GM12878 (cell line): ENCODE results near the gene DISC1. TPM values are rescaled to one million over a fixed set of nuclear protein-coding genes. Genes with fewer than 3 reads are reported as not detected.

ENCODE experiments used
- CREM ChIP-seq: IDR thresholded peaks from 2 replicates; pipeline ENCODE4 v1.6.1; 2014; ENCODE audit warnings: antibody characterized with exemption, low read depth
- EP300 ChIP-seq, 2 experiments: fragments of 150-350 bp in 1 of 2; IDR thresholded peaks; 2 replicates each; pipeline ENCODE4 v1.6.1; 2011 to 2012; ENCODE audit warnings: low read depth in 2 of 2, low read length in 2 of 2, borderline replicate concordance in 1 of 2, improper control_type of control experiment in 1 of 2, inconsistent platforms in 1 of 2; ENCODE audit not compliant: control insufficient read depth in 1 of 2
- EZH2 ChIP-seq: IDR thresholded peaks from 2 replicates; pipeline ENCODE4 v1.6.1; 2012; ENCODE audit warnings: low read depth, mild to moderate bottlenecking, control low read depth, inconsistent platforms, low read length, borderline replicate concordance; ENCODE audit not compliant: control insufficient read depth
- IRF3 ChIP-seq: fragments of 450-650 bp; IDR thresholded peaks from 2 replicates; pipeline ENCODE4 v1.6.1; 2014; ENCODE audit warnings: mild to moderate bottlenecking
- NR2C2 ChIP-seq: IDR thresholded peaks from 2 replicates; pipeline ENCODE4 v1.6.1; 2011; ENCODE audit warnings: borderline replicate concordance, low read depth; ENCODE audit not compliant: control insufficient read depth, insufficient read length
- RB1 ChIP-seq: fragments of 450-650 bp; formaldehyde crosslinking; IDR thresholded peaks from 2 replicates; pipeline ENCODE4 v1.6.1; 2017; ENCODE audit warnings: mild to moderate bottlenecking, borderline replicate concordance
- SMAD1 ChIP-seq: fragments of 450-650 bp; IDR thresholded peaks from 2 replicates; pipeline ENCODE4 v1.6.1; 2018; ENCODE audit warnings: mild to moderate bottlenecking, low read depth; ENCODE audit not compliant: partially characterized antibody
- STAT3 ChIP-seq: IDR thresholded peaks from 2 replicates; pipeline ENCODE4 v1.6.1; 2011; ENCODE audit warnings: low read depth, low read length, improper control_type of control experiment
- USF2 ChIP-seq: IDR thresholded peaks from 2 replicates; pipeline ENCODE4 v1.6.1; 2011; ENCODE audit warnings: low read depth, low read length, improper control_type of control experiment, borderline replicate concordance
- ZNF274 ChIP-seq: IDR thresholded peaks from one replicate; pipeline ENCODE4 v1.8.0; 2011; ENCODE audit not compliant: insufficient read length, insufficient read depth
- polyA plus RNA-seq, 11 experiments: library from polyadenylated mRNA; depleted of rRNA in 4 of 11; unstranded in 6 of 11; stranded (reverse) in 5 of 11; fragments of >200 nt; fragmentation: Nextera tagmentation in 4 of 11; fragmentation: Illumina TruSeq in 1 of 11; extraction: Ambion mirVana in 4 of 11; extraction: Trizol in 1 of 11; gene quantifications; 1 replicate in 1 of 11; 2 replicates in 10 of 11; pipeline versions ENCODE4 v1.2.1 to v1.2.3, GENCODE V29; 2011 to 2016; ENCODE audit warnings: inconsistent platforms in 2 of 11, missing spikeins in 2 of 11, low read depth in 1 of 11
- total RNA-seq, 4 experiments: library from RNA; depleted of rRNA in 3 of 4; stranded (reverse); fragments of >200 nt in 3 of 4; fragmentation: Illumina TruSeq in 1 of 4; extraction: Trizol in 1 of 4; gene quantifications; 2 replicates each; pipeline versions ENCODE4 v1.2.1 to v1.2.3, GENCODE V29; 2013 to 2021
- TF ChIP-seq, protein P1 (sequence below): fragments of 450-650 bp; IDR thresholded peaks from 2 replicates; pipeline ENCODE4 v1.6.1; 2017; ENCODE audit warnings: mild to moderate bottlenecking, moderate library complexity
- TF ChIP-seq, protein P2 (sequence below): IDR thresholded peaks from 2 replicates; pipeline ENCODE4 v1.6.1; 2012; ENCODE audit warnings: improper control_type of control experiment, low read depth, low read length; ENCODE audit not compliant: insufficient replicate concordance
- TF ChIP-seq, protein P3 (sequence below): IDR thresholded peaks from 2 replicates; pipeline ENCODE4 v1.6.1; 2012; ENCODE audit warnings: low read depth, low read length, improper control_type of control experiment

DISC1 gene
- total and polyA plus RNA-seq, 10 of the 15 experiments (the other 5 are each of a cell fraction or from before 2014, with no cell fraction given), result 0.05 to 0.72 (median 0.19) TPM; not detected in 1

- TF ChIP-seq, protein P1, sequence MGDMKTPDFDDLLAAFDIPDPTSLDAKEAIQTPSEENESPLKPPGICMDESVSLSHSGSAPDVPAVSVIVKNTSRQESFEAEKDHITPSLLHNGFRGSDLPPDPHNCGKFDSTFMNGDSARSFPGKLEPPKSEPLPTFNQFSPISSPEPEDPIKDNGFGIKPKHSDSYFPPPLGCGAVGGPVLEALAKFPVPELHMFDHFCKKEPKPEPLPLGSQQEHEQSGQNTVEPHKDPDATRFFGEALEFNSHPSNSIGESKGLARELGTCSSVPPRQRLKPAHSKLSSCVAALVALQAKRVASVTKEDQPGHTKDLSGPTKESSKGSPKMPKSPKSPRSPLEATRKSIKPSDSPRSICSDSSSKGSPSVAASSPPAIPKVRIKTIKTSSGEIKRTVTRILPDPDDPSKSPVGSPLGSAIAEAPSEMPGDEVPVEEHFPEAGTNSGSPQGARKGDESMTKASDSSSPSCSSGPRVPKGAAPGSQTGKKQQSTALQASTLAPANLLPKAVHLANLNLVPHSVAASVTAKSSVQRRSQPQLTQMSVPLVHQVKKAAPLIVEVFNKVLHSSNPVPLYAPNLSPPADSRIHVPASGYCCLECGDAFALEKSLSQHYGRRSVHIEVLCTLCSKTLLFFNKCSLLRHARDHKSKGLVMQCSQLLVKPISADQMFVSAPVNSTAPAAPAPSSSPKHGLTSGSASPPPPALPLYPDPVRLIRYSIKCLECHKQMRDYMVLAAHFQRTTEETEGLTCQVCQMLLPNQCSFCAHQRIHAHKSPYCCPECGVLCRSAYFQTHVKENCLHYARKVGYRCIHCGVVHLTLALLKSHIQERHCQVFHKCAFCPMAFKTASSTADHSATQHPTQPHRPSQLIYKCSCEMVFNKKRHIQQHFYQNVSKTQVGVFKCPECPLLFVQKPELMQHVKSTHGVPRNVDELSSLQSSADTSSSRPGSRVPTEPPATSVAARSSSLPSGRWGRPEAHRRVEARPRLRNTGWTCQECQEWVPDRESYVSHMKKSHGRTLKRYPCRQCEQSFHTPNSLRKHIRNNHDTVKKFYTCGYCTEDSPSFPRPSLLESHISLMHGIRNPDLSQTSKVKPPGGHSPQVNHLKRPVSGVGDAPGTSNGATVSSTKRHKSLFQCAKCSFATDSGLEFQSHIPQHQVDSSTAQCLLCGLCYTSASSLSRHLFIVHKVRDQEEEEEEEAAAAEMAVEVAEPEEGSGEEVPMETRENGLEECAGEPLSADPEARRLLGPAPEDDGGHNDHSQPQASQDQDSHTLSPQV, result no peak
- no peak for TF ChIP-seq RB1
- TF ChIP-seq EZH2, result no peak
- no peak for TF ChIP-seq IRF3
- no peak for TF ChIP-seq NR2C2
- TF ChIP-seq, protein P2, sequence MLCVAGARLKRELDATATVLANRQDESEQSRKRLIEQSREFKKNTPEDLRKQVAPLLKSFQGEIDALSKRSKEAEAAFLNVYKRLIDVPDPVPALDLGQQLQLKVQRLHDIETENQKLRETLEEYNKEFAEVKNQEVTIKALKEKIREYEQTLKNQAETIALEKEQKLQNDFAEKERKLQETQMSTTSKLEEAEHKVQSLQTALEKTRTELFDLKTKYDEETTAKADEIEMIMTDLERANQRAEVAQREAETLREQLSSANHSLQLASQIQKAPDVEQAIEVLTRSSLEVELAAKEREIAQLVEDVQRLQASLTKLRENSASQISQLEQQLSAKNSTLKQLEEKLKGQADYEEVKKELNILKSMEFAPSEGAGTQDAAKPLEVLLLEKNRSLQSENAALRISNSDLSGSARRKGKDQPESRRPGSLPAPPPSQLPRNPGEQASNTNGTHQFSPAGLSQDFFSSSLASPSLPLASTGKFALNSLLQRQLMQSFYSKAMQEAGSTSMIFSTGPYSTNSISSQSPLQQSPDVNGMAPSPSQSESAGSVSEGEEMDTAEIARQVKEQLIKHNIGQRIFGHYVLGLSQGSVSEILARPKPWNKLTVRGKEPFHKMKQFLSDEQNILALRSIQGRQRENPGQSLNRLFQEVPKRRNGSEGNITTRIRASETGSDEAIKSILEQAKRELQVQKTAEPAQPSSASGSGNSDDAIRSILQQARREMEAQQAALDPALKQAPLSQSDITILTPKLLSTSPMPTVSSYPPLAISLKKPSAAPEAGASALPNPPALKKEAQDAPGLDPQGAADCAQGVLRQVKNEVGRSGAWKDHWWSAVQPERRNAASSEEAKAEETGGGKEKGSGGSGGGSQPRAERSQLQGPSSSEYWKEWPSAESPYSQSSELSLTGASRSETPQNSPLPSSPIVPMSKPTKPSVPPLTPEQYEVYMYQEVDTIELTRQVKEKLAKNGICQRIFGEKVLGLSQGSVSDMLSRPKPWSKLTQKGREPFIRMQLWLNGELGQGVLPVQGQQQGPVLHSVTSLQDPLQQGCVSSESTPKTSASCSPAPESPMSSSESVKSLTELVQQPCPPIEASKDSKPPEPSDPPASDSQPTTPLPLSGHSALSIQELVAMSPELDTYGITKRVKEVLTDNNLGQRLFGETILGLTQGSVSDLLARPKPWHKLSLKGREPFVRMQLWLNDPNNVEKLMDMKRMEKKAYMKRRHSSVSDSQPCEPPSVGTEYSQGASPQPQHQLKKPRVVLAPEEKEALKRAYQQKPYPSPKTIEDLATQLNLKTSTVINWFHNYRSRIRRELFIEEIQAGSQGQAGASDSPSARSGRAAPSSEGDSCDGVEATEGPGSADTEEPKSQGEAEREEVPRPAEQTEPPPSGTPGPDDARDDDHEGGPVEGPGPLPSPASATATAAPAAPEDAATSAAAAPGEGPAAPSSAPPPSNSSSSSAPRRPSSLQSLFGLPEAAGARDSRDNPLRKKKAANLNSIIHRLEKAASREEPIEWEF, result no peak
- TF ChIP-seq CREM, result no peak
- TF ChIP-seq EP300 (IDR thresholded peaks at IDR 0.05; ENCODE audit: borderline replicate concordance in 1 of 2, control insufficient read depth in 1 of 2, low read depth in 2 of 2, low read length in 2 of 2), result no peak
- TF ChIP-seq USF2, result no peak
- no peak for TF ChIP-seq STAT3
- TF ChIP-seq SMAD1, result no peak
- TF ChIP-seq, protein P3, sequence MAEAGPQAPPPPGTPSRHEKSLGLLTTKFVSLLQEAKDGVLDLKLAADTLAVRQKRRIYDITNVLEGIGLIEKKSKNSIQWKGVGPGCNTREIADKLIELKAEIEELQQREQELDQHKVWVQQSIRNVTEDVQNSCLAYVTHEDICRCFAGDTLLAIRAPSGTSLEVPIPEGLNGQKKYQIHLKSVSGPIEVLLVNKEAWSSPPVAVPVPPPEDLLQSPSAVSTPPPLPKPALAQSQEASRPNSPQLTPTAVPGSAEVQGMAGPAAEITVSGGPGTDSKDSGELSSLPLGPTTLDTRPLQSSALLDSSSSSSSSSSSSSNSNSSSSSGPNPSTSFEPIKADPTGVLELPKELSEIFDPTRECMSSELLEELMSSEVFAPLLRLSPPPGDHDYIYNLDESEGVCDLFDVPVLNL, result no peak
- TF ChIP-seq ZNF274, result no peak
- TF ChIP-seq, all 136 proteins: peak for 0
Measured at GRCh38 chr1:231768416-231768815, 141.8 kb downstream of the DISC1 start (continued).
